HEK293 (cell line): ENCODE data around the gene ZNF587B.

ENCODE experiments used
- BCL11B ChIP-seq: fragments of 450-650 bp; formaldehyde crosslinking; IDR thresholded peaks from 2 replicates; pipeline ENCODE4 v1.5.1; 2016; ENCODE audit warnings: low read depth, missing biosample characterization, missing genetic modification characterization
- GFI1B ChIP-seq: fragments of 450-650 bp; formaldehyde crosslinking; IDR thresholded peaks from 2 replicates; pipeline ENCODE4 v1.5.1; 2016; ENCODE audit warnings: missing biosample characterization, missing genetic modification characterization
- HOXA7 ChIP-seq: sonication (generic); formaldehyde crosslinking; IDR thresholded peaks from 2 replicates; pipeline ENCODE4 v1.8.1; 2022; ENCODE audit warnings: missing genetic modification reagents, borderline replicate concordance
- KLF16 ChIP-seq: fragments of 450-650 bp; formaldehyde crosslinking; IDR thresholded peaks from 2 replicates; pipeline ENCODE4 v1.5.1; 2017; ENCODE audit warnings: missing biosample characterization, missing genetic modification characterization
- KLF17 ChIP-seq: fragments of 450-650 bp; formaldehyde crosslinking; IDR thresholded peaks from 2 replicates; pipeline ENCODE4 v1.5.1; 2016; ENCODE audit warnings: missing biosample characterization, missing genetic modification characterization
- MEIS1 ChIP-seq: sonication (generic); formaldehyde crosslinking; IDR thresholded peaks from 2 replicates; pipeline ENCODE4 v1.8.1; 2022; ENCODE audit warnings: missing genetic modification reagents, mild to moderate bottlenecking, borderline replicate concordance
- OVOL3 ChIP-seq: fragments of 450-650 bp; formaldehyde crosslinking; IDR thresholded peaks from 2 replicates; pipeline ENCODE4 v1.5.1; 2016; ENCODE audit warnings: missing biosample characterization, missing genetic modification characterization
- REST ChIP-seq: fragments of 450-650 bp; formaldehyde crosslinking; IDR thresholded peaks from 2 replicates; pipeline ENCODE4 v1.5.1; 2016; ENCODE audit warnings: missing biosample characterization, missing genetic modification characterization
- SP7 ChIP-seq: fragments of 450-650 bp; formaldehyde crosslinking; IDR thresholded peaks from 2 replicates; pipeline ENCODE4 v1.5.1; 2016; ENCODE audit warnings: missing biosample characterization, missing genetic modification characterization
- TRIM28 ChIP-seq: IDR thresholded peaks from 2 replicates; pipeline ENCODE4 v1.6.1; 2011; ENCODE audit warnings: low read length, control low read depth, borderline replicate concordance
- YY1 ChIP-seq: fragments of 450-650 bp; formaldehyde crosslinking; IDR thresholded peaks from 2 replicates; pipeline ENCODE4 v1.5.1; 2018; ENCODE audit warnings: missing biosample characterization, missing genetic modification characterization
- ZBTB20 ChIP-seq: fragments of 450-650 bp; formaldehyde crosslinking; IDR thresholded peaks from 2 replicates; pipeline ENCODE4 v1.5.1; 2016; ENCODE audit warnings: missing biosample characterization, missing genetic modification characterization
- ZBTB21 ChIP-seq: fragments of 450-650 bp; formaldehyde crosslinking; IDR thresholded peaks from 2 replicates; pipeline ENCODE4 v1.5.1; 2017; ENCODE audit warnings: missing biosample characterization, missing genetic modification characterization
- ZBTB49 ChIP-seq: fragments of 450-650 bp; formaldehyde crosslinking; IDR thresholded peaks from 2 replicates; pipeline ENCODE4 v1.5.1; 2016; ENCODE audit warnings: missing biosample characterization, missing genetic modification characterization, low read depth
- ZFHX2 ChIP-seq: fragments of 450-650 bp; formaldehyde crosslinking; conservative IDR thresholded peaks from 2 replicates; pipeline ENCODE4 v1.5.1; 2016; ENCODE audit warnings: missing biosample characterization, missing genetic modification characterization
- ZNF174 ChIP-seq: fragments of 450-650 bp; formaldehyde crosslinking; IDR thresholded peaks from 2 replicates; pipeline ENCODE4 v1.5.0; 2017; ENCODE audit warnings: missing biosample characterization, mild to moderate bottlenecking, missing genetic modification characterization
- ZNF280D ChIP-seq: fragments of 450-650 bp; formaldehyde crosslinking; IDR thresholded peaks from 2 replicates; pipeline ENCODE4 v1.5.1; 2016; ENCODE audit warnings: missing biosample characterization, missing genetic modification characterization
- ZNF37A ChIP-seq: fragments of 450-650 bp; IDR thresholded peaks from 2 replicates; pipeline ENCODE4 v1.5.1; 2018; ENCODE audit warnings: missing biosample characterization, missing genetic modification characterization
- ZNF394 ChIP-seq: fragments of 450-650 bp; formaldehyde crosslinking; IDR thresholded peaks from 2 replicates; pipeline ENCODE4 v1.5.1; 2016; ENCODE audit warnings: missing biosample characterization, missing genetic modification characterization, mild to moderate bottlenecking, moderate library complexity, borderline replicate concordance
- ZNF426 ChIP-seq: fragments of 450-650 bp; formaldehyde crosslinking; IDR thresholded peaks from 2 replicates; pipeline ENCODE4 v1.5.1; 2017; ENCODE audit warnings: missing biosample characterization, missing genetic modification characterization, mild to moderate bottlenecking, inconsistent platforms, moderate library complexity
- ZNF433 ChIP-seq: fragments of 450-650 bp; formaldehyde crosslinking; IDR thresholded peaks from 2 replicates; pipeline ENCODE4 v1.5.1; 2016; ENCODE audit warnings: missing biosample characterization, missing genetic modification characterization, low read depth
- ZNF521 ChIP-seq: fragments of 450-650 bp; formaldehyde crosslinking; IDR thresholded peaks from 2 replicates; pipeline ENCODE4 v1.5.1; 2017; ENCODE audit warnings: missing biosample characterization, mild to moderate bottlenecking, missing genetic modification characterization
- ZNF561 ChIP-seq: fragments of 450-650 bp; IDR thresholded peaks from 2 replicates; pipeline ENCODE4 v1.5.1; 2018; ENCODE audit warnings: missing biosample characterization, missing genetic modification characterization, borderline replicate concordance
- ZNF654 ChIP-seq: fragments of 450-650 bp; formaldehyde crosslinking; IDR thresholded peaks from 2 replicates; pipeline ENCODE4 v1.5.1; 2016; ENCODE audit warnings: low read depth, missing biosample characterization, missing genetic modification characterization
- ZNF658 ChIP-seq: fragments of 450-650 bp; formaldehyde crosslinking; IDR thresholded peaks from 2 replicates; pipeline ENCODE4; 2016; ENCODE audit warnings: missing biosample characterization, missing genetic modification characterization
- ZNF704 ChIP-seq: fragments of 450-650 bp; formaldehyde crosslinking; IDR thresholded peaks from 2 replicates; pipeline ENCODE4 v1.5.1; 2016; ENCODE audit warnings: missing biosample characterization, missing genetic modification characterization
- ZNF707 ChIP-seq: fragments of 450-650 bp; formaldehyde crosslinking; IDR thresholded peaks from 2 replicates; pipeline ENCODE4 v1.5.1; 2016; ENCODE audit warnings: missing biosample characterization, missing genetic modification characterization
- ZNF76 ChIP-seq: fragments of 450-650 bp; formaldehyde crosslinking; IDR thresholded peaks from 2 replicates; pipeline ENCODE4; 2016; ENCODE audit warnings: low read depth, missing biosample characterization, missing genetic modification characterization, borderline replicate concordance
- ZSCAN16 ChIP-seq: fragments of 450-650 bp; formaldehyde crosslinking; IDR thresholded peaks from 2 replicates; pipeline ENCODE4 v1.5.1; 2016; ENCODE audit warnings: missing biosample characterization, missing genetic modification characterization
- ZSCAN30 ChIP-seq: fragments of 450-650 bp; IDR thresholded peaks from 2 replicates; pipeline ENCODE4 v1.5.1; 2018; ENCODE audit warnings: missing biosample characterization, mild to moderate bottlenecking, missing genetic modification characterization, moderate library complexity

Gene ZNF587B

GRCh38 chr19:57819475-57820148, 10.5 kb upstream of the ZNF587B start (continued):
- 0 out of 2 replicates have a peak, but pooled peaks have one; percentile 12 for TF ChIP-seq ZBTB21
- TF ChIP-seq GFI1B: no peak
- peak; percentile 83; the same call in 1 of the 2 replicates for TF ChIP-seq ZNF76 (tag by site-specific recombination)
- TF ChIP-seq ZNF561 (tag by site-specific recombination): peak; percentile 92
- TF ChIP-seq TRIM28: 0 out of 2 replicates have a peak, but pooled peaks have one; percentile 21
- TF ChIP-seq ZBTB49 (tag by site-specific recombination): no peak
- TF ChIP-seq MEIS1 (CRISPR knock-in tag): no peak
- no peak for TF ChIP-seq ZNF654 (tag by site-specific recombination)
- TF ChIP-seq ZNF280D (tag by site-specific recombination): no peak
- no peak for TF ChIP-seq OVOL3 (tag by site-specific recombination)
- no peak for TF ChIP-seq ZSCAN16
- TF ChIP-seq ZNF433: no peak
- TF ChIP-seq ZNF707 (tag by site-specific recombination): no peak
- no peak for TF ChIP-seq YY1 (tag by site-specific recombination)
- no peak for TF ChIP-seq KLF17 (tag by site-specific recombination)
- TF ChIP-seq ZNF521 (tag by site-specific recombination): no peak
- peak; percentile 93 for TF ChIP-seq HOXA7 (CRISPR knock-in tag)
- no peak for TF ChIP-seq ZNF658
- TF ChIP-seq ZNF426: no peak
- no peak for TF ChIP-seq ZNF37A (tag by site-specific recombination)
- no peak for TF ChIP-seq KLF16
- TF ChIP-seq REST (tag by site-specific recombination): no peak
- no peak for TF ChIP-seq BCL11B (tag by site-specific recombination)
- TF ChIP-seq ZNF704 (tag by site-specific recombination): no peak
- TF ChIP-seq ZFHX2 (tag by site-specific recombination): no peak
- TF ChIP-seq ZNF174 (tag by site-specific recombination): no peak
- peak; percentile 62; the same call in 1 of the 2 replicates for TF ChIP-seq ZBTB20
- TF ChIP-seq ZNF394 (tag by site-specific recombination): 0 out of 2 replicates have a peak, but pooled peaks have one; percentile 64
- peak; percentile 28; the same call in 1 of the 2 replicates for TF ChIP-seq ZSCAN30 (tag by site-specific recombination)
- TF ChIP-seq SP7 (tag by site-specific recombination): peak; percentile 52
